Dendritic cell treated with granulocyte-macrophage colony-stimulating factor and Interleukin-4, amounts not matched to agents 40 ng/mL and 50 ng/mL, for 4 days (primary cell): ENCODE measurements around the gene MICAL3.

Experiments
- H3K27ac Mint-ChIP-seq: one replicate; pipeline ENCODE4 v1.8.0; 2022; ENCODE audit warnings: mild to moderate bottlenecking, mixed read lengths
- H3K27me3 Mint-ChIP-seq: one replicate; pipeline ENCODE4 v1.8.0; 2022; ENCODE audit warnings: mild to moderate bottlenecking, mixed read lengths
- H3K36me3 Mint-ChIP-seq: one replicate; pipeline ENCODE4 v1.8.0; 2022; ENCODE audit warnings: low read depth, mixed read lengths
- H3K4me1 Mint-ChIP-seq: one replicate; pipeline ENCODE4 v1.8.0; 2022; ENCODE audit warnings: low read depth, mixed read lengths
- H3K4me3 Mint-ChIP-seq: one replicate; pipeline ENCODE4 v1.8.0; 2022; ENCODE audit warnings: mild to moderate bottlenecking, moderate library complexity, mixed read lengths
- H3K9me3 Mint-ChIP-seq: one replicate; pipeline ENCODE4 v1.8.0; 2022; ENCODE audit warnings: mixed read lengths
- intact Hi-C: fragments of 100-400 bp; cut with micrococcal nuclease; formaldehyde crosslinking; loops from one replicate; pipeline ENCODE4 v1.15.0; 2022

Gene MICAL3

GRCh38 chr22:17930455-17931313 lies 93.7 kb downstream of the MICAL3 start:
- intact Hi-C loops, result no loop called here
- H3K4me3 Mint-ChIP-seq, result no peak overlapping the region
- H3K27ac Mint-ChIP-seq, result no peak overlapping the region
- peaks cover 5% of the 10 kb centered on the region for H3K4me1 Mint-ChIP-seq
- H3K36me3 Mint-ChIP-seq, result no peaks in the 10 kb centered on the region
- H3K27me3 Mint-ChIP-seq, result no peaks in the 10 kb centered on the region
- no peaks in the 10 kb centered on the region for H3K9me3 Mint-ChIP-seq

GRCh38 chr22:17929909-17930308 lies 94.5 kb downstream of the MICAL3 start:
- H3K4me3 Mint-ChIP-seq, result no peak overlapping the region
- no peaks in the 10 kb centered on the region for H3K27me3 Mint-ChIP-seq
- H3K4me1 Mint-ChIP-seq, result peaks cover 5% of the 10 kb centered on the region
- H3K27ac Mint-ChIP-seq, result no peak overlapping the region
- H3K36me3 Mint-ChIP-seq, result no peaks in the 10 kb centered on the region
- intact Hi-C loops, result no loop called here
- no peaks in the 10 kb centered on the region for H3K9me3 Mint-ChIP-seq

GRCh38 chr22:17928391-17928790 lies 96.0 kb downstream of the MICAL3 start:
- no peak overlapping the region for H3K4me3 Mint-ChIP-seq
- H3K27ac Mint-ChIP-seq, result no peak overlapping the region
- no peaks in the 10 kb centered on the region for H3K27me3 Mint-ChIP-seq
- no peaks in the 10 kb centered on the region for H3K36me3 Mint-ChIP-seq
- H3K4me1 Mint-ChIP-seq, result peaks cover 3% of the 10 kb centered on the region
- H3K9me3 Mint-ChIP-seq, result no peaks in the 10 kb centered on the region
- intact Hi-C loops, result no loop called here

DNA sequence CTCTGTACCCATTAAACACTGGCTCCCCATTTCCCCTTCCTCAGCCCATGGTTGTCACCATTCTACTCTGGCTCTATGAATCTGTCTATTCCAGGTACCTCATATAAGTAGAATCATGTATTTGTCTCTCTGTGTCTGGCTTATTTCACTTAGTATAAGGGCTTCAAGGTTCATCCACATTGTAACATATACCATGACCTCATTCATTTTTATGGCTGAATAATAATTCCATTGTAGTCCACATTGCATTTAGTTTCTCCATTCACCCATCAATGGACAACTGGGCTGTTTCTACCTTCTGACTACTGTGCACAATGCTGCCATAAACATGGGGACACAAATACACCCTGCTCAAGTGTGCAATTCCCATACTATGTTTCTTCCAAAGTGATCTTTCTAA lies 97.3 kb downstream of the MICAL3 start:
- Mint-ChIP-seq H3K36me3 (no peaks in the 10 kb centered on the region), H3K4me3 (no peak overlapping the region), H3K27ac (no peak overlapping the region), H3K9me3 (no peaks in the 10 kb centered on the region), H3K4me1 (no peaks in the 10 kb centered on the region), H3K27me3 (no peaks in the 10 kb centered on the region)
- intact Hi-C loops, result no loop called here

- Mint-ChIP-seq H3K4me3 (no peak overlapping the region), H3K9me3 (no peaks in the 10 kb centered on the region), H3K36me3 (no peaks in the 10 kb centered on the region), H3K27me3 (no peaks in the 10 kb centered on the region), H3K27ac (no peak overlapping the region), H3K4me1 (no peaks in the 10 kb centered on the region)
- intact Hi-C loops, result no loop called here
Measured at GRCh38 chr22:17926516-17926915, 97.8 kb downstream of the MICAL3 start.

- intact Hi-C loops, result no loop called here
- peaks cover 2% of the 10 kb centered on the region for H3K4me1 Mint-ChIP-seq
Measured at GRCh38 chr22:17925431-17925841, 98.9 kb downstream of the MICAL3 start.

DNA sequence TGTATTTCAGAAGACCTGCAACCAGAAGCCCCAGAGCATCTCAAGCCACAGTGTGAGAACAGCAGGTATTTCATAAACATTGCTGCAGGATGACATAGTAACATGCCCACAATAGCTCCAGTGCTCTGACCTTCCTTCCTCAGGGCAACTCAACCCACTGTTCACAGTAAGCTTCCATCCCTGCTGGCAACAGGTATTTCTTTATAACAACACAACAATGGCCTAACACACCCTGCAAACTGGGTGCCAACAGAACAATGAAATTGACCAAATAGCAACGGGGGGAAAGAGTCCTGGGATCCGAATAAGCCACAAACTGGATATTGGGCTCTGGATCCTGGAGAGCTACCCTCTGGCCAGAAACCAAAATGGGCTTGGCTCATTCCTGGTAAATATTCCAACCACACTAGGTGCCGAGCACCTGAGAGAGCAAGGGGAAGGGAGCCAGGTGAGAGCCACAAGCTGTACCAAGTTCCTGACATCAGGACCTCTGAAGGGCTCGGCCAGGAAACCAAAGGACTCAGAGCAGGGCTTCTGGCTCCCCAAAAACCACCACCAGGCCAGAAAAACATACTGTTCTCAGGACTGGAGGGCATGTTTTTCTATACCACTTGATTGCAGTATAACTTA lies 99.5 kb downstream of the MICAL3 start:
- peaks cover 7% of the 10 kb centered on the region for H3K4me1 Mint-ChIP-seq
- peaks cover 5% of the 10 kb centered on the region for H3K27me3 Mint-ChIP-seq
- H3K36me3 Mint-ChIP-seq, result no peaks in the 10 kb centered on the region
- H3K4me3 Mint-ChIP-seq, result no peak overlapping the region
- no peak overlapping the region for H3K27ac Mint-ChIP-seq
- intact Hi-C loops, result no loop called here
- H3K9me3 Mint-ChIP-seq, result no peaks in the 10 kb centered on the region

More at GRCh38 chr22:17925431-17925841, 98.9 kb downstream of the MICAL3 start:
- Mint-ChIP-seq H3K27me3 (peaks cover 2% of the 10 kb centered on the region), H3K9me3 (no peaks in the 10 kb centered on the region), H3K4me3 (no peak overlapping the region), H3K36me3 (no peaks in the 10 kb centered on the region), H3K27ac (no peak overlapping the region)

GRCh38 chr22:17924076-17924475 lies 100.3 kb downstream of the MICAL3 start:
- Mint-ChIP-seq H3K9me3 (no peaks in the 10 kb centered on the region), H3K27me3 (peaks cover 5% of the 10 kb centered on the region), H3K4me1 (peaks cover 7% of the 10 kb centered on the region), H3K4me3 (no peak overlapping the region), H3K27ac (no peak overlapping the region), H3K36me3 (no peaks in the 10 kb centered on the region)
- intact Hi-C loops, result no loop called here

DNA sequence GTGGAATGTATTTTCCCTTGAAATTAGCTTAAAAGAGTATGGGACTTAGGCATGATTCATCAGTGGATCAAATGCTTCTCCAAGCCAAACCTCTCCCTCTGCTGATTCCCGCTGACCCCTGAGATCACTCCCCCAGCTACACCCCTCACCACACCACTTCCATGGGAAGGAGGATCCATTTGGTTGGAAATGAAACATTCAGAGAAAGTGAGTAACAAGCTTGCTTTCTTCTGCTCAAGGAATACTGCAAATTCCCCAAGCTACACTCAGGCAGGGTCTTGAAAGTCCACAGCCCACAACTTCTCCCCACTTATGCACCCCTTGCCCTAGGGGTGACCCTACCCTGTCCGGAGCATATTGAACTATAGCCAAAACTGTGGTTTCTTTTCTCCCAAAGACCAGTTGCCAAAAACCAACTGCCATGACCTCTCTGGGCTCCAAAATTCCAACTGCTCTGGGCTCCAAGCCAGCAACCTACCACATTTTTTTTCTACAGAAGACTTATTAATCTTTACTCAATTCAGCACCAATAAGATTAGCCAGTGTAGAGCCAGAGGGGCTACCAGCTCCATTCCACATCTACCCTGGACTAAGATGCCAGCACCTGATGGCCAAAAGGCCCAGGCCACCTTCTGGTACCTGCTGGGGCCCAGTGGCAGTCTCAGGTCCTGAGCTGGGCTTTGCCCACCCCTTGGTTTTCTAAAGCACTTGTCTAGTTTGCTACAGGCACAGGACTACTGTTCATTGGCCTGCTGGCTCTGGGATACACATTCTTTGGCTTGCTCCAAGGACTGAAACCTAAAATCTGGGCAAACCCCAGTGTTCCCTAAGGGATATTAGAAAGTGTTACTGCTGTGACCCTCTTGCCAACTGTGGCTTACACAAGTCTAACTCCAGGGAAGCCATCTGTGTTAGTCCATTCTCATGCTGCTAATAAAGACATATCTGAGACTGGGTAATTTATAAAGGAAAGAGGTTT lies 101.1 kb downstream of the MICAL3 start:
- no peak overlapping the region for H3K4me3 Mint-ChIP-seq
- no peaks in the 10 kb centered on the region for H3K9me3 Mint-ChIP-seq
- no peaks in the 10 kb centered on the region for H3K36me3 Mint-ChIP-seq
- peaks cover 5% of the 10 kb centered on the region for H3K27me3 Mint-ChIP-seq
- no peak overlapping the region for H3K27ac Mint-ChIP-seq
- H3K4me1 Mint-ChIP-seq, result peaks cover 7% of the 10 kb centered on the region
- intact Hi-C loops, result no loop called here

DNA sequence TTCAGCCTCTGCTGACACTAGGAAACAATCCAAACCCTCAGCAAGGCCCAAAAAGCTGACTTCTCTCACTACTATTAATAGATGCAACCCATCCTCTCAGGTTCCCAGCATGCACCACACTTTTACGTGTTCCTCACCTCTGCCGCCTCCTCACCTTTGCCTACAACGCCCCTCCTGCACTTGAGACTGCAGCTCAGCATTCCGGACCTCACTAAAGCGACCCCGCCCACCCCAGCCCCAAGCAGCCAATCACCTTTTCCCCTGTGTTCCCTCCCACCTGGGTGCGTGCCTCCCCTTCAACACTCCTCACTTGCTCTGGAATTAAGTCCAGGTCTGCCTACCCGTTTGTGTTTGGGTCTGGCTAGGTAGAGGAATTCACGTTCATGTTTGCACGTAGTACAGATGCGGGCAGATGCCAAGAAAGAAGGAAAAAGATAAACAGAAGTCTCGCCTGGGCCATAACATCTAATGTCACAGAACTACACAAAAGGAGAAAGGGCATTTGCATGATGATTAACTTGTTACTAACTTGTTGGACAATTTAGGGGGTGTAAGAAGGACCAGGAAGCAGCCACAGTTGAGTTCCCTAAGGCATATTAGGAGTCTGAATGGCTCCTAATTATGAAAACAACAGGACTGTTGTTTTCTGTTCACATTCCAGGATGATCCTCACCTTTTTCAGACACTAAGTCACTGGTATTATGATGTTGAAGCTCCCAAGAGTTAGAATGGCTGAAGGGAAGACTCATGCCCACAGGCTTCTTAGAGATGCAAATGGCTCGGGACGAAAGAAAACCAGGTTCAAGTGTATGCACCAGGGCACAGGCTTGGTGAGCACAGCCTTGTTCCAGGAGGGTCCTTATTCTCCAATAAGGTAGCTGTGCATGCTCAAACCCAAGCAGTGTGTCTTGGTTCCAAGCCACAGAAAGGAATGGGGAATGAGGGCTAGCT lies 102.2 kb downstream of the MICAL3 start:
- no peak overlapping the region for H3K27ac Mint-ChIP-seq
- H3K27me3 Mint-ChIP-seq, result peaks cover 5% of the 10 kb centered on the region
- no peaks in the 10 kb centered on the region for H3K9me3 Mint-ChIP-seq
- intact Hi-C loops, result no loop called here
- H3K36me3 Mint-ChIP-seq, result no peaks in the 10 kb centered on the region
- H3K4me3 Mint-ChIP-seq, result no peak overlapping the region
- H3K4me1 Mint-ChIP-seq, result peaks cover 7% of the 10 kb centered on the region

DNA sequence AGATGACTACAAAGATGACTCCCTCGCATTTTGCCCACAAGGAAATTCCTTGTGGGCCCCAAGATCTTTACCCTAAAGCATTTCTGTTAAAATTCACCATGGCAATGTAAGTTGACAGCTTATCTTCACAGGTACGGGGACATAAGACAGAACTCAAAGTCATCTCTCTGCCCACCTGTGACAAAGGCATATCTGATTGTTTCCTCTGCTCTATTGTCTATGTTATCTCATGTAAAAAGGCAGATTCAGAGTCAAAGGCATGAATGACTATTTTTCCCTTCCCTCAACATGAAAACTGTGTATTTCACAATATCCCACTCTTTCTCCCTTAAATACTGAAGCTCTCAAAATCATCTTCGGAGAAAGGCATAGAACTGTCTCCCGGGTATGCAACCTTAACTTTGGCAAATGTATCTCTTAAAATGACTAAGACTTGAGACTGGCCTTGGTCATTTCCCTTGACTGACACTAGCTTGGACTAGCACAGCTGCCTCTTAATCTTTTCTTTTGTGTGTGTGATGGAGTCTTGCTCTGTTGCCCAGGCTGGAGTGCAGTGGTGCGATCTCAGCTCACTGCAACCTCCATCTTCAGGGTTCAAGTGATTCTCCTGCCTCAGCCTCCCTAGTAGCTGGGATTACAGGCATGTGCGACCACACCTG lies 103.2 kb downstream of the MICAL3 start:
- intact Hi-C loops, result no loop called here
- no peak overlapping the region for H3K27ac Mint-ChIP-seq
- H3K27me3 Mint-ChIP-seq, result peaks cover 5% of the 10 kb centered on the region
- H3K36me3 Mint-ChIP-seq, result no peaks in the 10 kb centered on the region
- H3K9me3 Mint-ChIP-seq, result no peaks in the 10 kb centered on the region
- H3K4me1 Mint-ChIP-seq, result peaks cover 7% of the 10 kb centered on the region
- H3K4me3 Mint-ChIP-seq, result no peak overlapping the region

- Mint-ChIP-seq H3K27me3 (peaks cover 5% of the 10 kb centered on the region), H3K9me3 (no peaks in the 10 kb centered on the region), H3K36me3 (no peaks in the 10 kb centered on the region), H3K4me1 (peaks cover 7% of the 10 kb centered on the region), H3K4me3 (no peak overlapping the region), H3K27ac (no peak overlapping the region)
- intact Hi-C loops, result no loop called here
Measured at GRCh38 chr22:17920145-17920605, 104.2 kb downstream of the MICAL3 start.
